Right hindlimb (tissue), 1 donor: Measurements from ENCODE around the gene GABBR2.
"Not testable (repeated sequence)": the region's sequence is repeated elsewhere in the genome, so short reads cannot be mapped to it uniquely, and the experiment has no call there.

ENCODE experiments used
- DNase-seq: peaks from one replicate; pipeline ENCODE4 v3.0.0-alpha.2; 2018

Gene GABBR2

DNA sequence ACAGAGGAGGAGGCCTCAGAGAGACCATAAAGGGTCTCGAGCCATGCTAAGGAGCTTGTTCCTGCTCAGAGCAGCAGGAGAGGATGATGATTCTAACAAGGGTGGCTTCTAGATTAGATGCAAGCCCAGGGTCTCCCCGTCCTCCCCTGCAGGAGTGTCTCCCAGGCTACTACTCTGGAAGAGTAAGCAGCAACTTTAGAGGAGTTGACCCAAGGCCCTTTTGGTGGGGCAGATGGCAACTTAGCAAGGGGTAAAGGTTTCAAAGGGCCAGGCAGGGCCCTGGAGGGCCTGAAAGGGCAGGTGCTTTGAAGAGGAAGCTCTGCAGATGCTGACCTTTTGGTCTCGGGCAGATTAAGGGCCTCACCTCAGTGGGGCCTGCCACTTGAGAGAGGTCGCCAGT lies 174.9 kb downstream of the GABBR2 start:
- DNase-seq = no peak

DNA sequence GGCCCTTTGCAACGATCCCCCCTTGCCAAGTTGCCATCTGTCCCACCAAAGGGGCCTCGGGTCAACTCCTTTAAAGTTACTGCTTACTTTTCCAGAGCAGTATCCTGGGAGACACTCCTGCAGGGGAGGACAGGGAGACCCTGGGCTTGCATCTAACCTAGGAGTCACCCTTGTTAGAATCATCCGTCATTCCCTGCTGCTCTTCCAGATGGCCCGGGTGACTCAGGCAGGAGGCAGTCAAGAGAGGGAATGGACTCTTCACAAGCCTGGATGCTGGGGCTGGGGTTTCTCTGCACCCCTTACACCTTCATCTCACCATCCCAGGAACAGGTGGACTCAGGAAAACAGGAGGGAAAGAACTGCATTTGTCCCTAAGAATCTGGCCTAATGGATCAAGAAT lies 175.6 kb downstream of the GABBR2 start:
- DNase-seq = no peak

DNA sequence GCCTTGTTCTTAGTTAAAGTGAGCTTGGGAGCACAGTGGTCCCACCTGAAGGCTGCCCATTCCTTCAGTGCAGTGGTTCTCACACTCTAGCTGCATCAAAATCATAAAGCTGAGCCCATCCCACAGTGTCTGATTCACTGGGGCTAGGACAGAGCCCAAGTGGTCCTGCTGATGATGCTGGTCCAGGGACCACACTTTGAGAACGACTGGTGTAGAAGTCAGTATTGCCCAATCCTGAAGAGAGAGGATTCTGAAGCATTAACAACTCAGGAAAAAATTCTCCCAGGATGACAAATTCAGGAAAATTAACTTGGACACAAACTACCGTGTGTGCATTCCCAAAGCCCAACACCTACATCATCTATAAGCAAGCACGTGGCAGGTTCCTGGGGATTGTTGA lies 176.2 kb downstream of the GABBR2 start:
- no peak for DNase-seq

DNA sequence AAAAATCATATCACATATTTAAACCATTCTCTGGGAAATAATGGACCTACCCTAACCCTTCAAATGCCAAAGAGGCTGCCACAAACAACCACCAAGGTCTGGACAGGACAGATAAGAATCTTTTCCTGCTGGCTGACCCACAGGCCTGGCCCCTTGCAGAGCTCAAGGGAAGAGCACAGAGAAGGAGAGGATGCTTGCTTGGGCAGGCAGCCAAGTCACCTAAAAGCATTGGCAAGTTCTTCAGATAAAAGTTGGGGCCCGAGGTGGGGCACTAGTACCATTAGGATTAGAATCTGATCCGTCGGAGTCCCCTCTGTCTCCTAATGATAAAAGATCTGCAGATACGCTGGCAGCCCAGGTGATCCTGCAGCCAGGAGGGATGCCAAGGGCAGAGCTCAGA lies 176.6 kb downstream of the GABBR2 start:
- DNase-seq = no peak

DNA sequence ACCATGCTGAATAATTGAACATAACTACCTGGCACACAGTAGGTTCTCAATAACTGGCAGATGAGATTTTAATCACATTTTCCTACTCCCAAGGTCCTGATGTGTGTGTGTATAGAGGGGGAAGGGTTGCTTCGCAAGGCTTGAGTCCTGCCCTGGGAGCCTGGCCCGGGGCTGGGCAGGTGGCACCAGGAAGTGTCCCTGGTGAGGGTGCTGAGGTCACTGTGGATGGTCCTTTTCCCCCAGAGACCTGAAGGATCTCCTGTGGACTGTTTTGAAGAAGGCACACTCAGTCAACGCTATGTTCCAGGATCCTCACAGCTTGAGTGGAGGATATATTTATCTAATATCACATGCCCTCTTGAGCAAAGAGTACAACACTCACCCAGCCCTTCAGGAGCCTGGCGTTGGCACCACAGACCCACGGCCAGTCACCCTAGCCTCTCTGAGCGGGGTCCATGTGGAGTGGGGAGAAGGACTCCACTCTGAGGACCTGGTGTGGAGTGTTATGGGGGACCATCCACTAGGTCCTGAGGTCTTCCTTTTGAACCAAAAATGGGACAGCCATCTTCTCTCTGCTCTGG lies 177.8 kb downstream of the GABBR2 start:
- DNase-seq = no peak

DNA sequence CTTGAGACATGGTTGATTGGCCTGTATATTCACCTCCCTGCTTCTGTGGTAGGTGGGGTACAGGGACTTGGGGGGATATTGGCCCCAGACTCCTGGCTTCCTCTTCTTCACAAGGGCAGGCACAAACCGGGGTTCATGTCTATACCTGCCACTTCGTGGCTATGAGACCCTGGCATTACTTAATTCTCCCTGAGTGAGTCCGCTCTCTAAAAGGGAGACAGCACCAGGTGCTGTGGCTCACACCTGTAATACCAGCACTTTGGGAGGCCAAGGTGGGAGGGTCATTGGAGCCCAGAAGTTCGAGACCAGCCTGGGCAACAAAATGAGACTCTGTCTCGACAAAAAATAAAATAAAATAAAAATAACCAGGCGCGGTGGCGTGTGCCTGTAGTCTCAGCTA lies 178.5 kb downstream of the GABBR2 start:
- no peak for DNase-seq

DNA sequence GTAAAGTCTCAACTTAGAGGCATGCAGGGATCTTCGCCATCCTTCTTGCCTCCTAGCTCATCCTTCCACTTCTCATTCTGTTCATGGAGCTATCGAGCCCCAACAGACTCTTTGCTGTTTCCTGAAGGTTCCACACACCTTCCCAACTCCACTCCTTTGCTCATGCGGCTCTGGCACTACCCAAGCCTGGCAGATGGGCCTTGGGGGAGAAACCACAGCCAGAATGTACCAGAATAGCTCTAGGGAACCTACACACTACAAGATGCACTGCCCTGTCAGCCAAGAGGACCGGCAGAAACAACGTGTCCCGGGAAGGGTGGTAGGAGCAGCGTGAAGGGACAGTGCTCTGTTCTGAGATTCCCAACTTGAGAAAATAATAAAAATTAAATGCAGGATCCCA lies 178.9 kb downstream of the GABBR2 start:
- no peak for DNase-seq

DNA sequence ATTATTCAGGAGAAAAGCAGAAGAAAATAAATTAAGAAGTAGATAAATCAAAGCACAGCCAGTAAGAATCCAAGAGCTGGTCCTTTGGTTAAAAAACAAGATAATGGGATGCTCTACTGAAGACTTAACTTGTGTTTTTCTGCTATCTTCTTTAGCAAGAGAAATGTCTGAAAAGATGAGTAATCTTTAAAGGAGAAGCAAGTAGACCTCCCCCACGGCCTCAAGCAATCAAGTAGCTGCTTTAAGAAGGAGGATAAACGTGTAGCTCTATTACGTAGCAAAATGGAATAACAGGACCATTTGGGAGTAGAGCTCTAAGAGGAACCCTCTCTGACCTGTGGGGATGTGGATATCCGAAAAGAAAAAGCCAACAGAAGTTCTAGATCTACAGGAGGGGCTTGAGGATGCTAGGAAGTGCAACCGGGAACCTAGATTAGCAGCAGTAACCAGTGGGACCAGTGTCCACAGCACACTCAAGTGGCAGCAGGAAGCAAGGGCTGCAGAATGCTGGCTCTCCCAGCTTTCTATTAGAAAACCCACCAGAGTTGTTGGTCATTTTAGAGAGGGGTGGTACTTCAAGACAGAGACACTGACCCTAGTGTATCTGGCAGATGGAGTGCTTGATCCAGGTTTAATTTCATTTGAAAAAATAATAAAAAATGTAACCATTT lies 185.4 kb downstream of the GABBR2 start:
- DNase-seq = no peak

DNA sequence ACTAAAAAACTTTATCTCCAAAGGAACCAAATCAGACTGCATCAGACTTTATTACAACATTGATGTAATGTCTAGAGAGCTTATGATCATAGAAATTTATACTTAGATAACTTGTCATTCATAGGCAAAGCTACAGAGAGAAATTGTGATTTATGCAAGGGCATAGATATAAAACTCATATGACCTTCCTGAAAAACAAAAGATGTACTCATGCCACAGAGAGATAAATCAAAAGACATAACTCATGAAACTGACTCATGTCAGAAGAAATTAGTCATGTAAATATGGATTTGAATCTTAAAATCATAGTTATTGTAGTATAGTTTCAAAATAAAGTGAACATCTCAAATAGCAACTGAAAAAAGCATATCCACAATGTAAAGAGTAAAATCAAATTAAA lies 186.2 kb downstream of the GABBR2 start:
- no peak for DNase-seq

DNA sequence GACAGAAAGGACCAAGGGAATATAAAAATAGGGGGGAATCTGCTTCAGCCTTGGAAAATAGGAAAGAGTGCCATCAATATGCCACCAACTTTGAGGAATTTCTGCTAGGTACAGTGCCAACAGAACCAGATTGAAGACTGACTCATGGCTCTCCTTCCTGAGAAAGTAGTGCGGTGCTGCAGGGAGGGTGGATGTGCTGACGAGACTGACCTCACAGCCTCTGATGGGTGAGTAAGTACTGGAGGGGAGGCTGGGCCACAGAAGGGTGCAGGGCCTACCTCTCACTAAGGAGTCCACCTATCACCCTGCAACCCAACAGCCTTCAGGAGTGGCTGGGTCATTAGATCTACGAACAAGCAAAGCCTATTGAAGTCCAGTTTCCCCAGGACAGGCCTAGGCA lies 187.6 kb downstream of the GABBR2 start:
- no peak for DNase-seq

DNA sequence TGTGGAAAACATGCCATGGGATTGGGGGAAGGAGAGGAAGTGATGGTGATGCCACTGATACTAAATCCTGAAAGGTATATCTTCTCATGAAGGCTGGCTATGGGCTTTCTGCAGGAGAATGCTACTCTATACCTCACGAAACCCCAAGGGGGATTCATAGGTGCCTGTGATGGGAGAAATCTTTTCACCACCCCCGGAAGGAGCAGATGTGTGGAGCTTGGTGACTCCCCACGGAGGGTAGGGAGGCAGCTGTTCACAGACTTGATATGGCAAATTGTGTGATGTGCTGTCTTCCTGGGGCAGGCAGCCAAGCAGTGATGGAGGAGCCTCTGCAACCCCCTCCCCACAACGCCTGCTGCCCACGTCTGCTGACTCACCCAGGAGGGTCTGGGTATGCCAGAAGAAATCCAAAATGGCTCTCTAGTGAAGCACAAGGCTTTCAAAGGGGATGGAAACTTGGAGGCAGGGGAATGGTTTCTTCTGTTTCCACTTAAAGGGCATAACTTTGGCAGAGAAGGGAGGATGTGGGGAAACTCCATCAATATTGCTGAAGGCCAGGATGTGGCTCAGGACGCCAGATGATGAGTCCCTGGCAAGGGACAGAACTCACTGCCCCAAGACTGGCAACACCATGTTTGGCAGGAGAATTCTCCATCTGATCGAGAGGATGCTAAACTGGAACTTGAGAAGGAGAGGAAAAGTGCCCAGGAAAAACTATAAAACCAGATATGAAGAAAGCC lies 188.3 kb downstream of the GABBR2 start:
- DNase-seq = no peak

DNA sequence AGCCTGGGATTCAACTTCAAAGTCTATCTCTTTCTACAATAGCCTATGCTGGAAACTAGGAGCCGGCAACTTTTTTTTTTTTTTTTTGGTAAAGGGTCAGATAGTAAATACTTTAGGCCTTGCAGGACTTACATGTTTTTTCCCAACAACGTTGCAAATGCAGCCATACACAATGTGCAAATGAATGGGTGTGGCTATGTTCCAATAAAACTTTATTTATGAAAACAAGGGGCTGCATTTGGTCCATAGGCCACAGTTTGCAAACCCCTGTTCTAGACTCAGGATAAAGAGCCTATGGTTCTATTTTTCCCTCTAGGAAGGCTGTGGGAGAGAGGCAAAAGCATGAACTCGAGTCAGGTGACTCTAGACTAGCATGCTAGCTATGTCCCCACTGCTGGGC lies 189.1 kb downstream of the GABBR2 start:
- no peak for DNase-seq

DNA sequence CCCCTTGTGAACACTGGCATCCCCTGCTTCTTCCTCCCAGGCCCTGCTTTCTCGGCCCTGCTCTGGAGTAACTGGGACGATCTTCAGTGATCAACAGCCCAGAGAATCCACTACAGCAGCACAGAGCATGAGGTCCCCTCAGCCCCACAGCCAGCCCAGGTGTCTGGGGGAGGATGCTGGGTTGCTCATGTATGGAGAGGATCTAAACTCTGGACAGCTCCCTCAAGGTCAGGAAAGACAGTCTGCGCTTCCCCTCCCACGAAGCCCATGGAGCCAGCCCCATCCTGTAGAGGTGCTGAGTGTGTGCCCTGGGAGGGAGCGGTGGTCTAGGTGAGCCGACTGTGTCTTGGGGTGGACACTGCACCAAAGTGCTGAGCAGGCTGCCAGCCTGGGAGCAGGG lies 190.2 kb downstream of the GABBR2 start:
- DNase-seq = no peak

DNA sequence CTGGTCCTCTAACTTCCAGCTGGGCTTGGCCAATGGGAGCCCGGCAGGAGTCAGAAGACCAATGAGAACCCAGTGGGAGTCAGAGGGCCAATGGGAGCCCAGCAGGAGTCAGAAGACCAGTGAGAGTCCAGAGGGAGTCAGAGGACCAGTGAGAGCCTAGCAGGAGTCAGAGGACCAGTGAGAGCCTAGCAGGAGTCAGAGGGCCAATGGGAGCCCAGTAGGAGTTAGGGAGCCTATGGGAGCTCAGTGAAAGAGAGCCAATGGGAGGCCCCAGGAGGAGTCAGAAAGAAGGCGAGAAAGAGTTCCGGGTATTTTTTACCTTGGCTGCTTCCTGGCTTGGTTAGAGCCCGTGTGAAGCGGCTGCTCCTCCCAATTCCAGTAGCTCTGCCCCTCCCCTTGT lies 191.0 kb downstream of the GABBR2 start:
- DNase-seq = no peak

DNA sequence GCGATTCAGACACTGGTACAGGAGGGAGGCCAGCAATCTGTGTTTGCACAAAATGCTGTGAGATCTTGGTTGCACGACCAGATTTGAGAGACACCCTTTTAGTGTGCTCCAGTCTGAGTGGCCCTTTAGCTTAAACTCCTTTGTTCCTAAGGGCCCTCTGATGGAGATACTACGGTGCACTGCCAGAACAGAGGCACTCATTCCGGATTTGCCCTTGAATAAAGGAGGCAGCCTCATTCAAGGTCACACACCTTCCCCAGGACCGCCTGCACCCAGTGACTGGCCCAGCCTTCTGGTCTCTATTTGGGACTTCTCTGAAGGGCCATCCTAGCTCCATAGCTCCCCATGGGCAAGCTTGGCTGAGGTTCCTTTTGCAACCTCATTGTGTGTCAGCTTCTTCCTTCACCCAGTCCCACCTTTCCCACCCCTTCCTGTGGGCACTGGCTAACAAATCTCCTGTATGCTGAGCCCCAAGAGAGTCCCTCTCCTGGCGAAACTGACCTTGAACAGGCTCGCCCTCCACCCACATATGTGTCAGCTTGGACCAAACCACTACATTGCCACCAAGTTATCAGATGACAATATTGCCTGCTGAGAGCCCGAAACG lies 191.7 kb downstream of the GABBR2 start:
- DNase-seq = no peak

DNA sequence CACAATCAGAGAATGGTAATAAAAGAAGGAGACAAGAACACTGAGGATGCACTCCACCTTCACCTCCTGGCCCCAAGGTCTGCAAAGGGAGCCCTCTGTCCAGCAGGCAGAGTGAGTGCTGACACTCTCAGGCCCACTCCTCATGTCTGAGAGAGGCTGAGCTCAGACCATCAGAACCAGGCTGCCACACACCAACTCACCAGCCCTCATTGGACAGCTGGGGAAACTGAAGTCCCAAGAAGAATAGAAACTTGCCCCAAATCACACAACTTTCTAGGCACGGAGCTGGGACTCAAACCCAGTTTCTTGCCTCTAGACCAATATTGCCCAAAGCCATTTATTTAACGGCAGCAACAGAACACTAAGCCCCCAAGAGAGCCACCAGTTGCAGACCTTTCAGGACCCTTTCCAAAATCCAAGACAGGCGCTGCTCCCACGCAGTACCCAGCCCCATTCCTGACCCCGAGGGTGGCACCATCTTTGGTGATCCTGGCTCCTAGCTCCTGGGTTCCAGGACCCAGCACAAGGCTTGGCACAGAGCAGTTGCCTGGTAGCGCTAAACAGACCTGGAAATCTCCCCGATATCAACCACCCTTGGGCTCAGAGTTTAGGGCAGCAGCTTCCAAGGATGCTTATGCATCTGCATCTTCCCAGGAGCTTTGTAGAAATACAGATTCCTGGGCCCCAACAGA lies 192.4 kb downstream of the GABBR2 start:
- no peak for DNase-seq

DNA sequence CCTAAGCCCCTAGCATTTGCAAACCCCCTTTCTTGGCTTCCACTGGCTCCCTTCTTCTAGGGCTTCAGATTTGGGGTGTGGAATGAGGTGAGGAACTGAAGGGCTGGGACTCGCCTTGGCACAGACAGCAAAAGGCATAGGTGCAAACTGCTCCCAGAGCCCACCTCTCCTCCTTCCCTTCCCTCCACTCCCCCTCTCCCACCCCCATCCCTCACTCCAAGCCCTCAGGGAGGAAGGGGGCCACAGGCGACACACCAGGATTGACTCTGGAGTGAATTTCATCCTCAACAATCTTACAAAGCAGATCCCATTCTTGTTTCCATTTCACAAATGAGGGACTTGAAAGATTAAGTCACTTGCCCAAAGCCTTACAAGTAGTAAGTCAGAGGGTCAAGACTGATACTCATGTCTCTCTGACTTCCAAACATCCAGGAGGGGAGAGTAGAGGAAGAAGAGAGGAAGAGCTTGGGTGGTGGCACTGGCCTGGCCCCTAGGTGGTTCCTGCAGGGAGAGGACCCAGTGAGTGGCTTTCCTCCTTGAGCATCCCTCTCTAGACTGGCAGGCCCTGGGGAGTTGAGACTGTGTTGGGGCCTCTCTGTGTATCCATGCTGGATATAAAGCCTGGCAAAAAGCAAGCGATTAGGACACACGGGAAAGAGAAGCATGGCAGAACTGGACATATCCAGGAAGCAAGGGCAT lies 193.1 kb downstream of the GABBR2 start:
- no peak for DNase-seq

DNA sequence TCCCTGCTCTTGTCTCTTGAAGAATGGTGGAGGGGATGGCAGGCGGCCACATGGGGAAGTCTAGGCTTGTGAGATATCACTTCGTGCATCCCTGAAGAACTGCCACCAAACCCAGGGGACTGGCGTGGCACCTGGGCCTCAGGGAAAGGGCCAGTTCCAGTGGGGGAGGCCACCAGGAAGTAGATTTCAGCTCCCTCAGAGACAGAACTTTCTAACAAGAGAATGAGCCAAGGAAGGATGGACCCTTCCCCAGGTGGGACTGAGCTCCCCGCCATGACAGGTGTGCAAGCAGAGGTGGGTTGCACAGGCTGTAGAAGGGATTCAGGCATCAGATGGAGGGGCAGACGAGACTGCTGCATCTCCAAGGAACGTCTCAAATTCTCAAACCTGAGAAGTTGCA lies 193.9 kb downstream of the GABBR2 start:
- no peak for DNase-seq

DNA sequence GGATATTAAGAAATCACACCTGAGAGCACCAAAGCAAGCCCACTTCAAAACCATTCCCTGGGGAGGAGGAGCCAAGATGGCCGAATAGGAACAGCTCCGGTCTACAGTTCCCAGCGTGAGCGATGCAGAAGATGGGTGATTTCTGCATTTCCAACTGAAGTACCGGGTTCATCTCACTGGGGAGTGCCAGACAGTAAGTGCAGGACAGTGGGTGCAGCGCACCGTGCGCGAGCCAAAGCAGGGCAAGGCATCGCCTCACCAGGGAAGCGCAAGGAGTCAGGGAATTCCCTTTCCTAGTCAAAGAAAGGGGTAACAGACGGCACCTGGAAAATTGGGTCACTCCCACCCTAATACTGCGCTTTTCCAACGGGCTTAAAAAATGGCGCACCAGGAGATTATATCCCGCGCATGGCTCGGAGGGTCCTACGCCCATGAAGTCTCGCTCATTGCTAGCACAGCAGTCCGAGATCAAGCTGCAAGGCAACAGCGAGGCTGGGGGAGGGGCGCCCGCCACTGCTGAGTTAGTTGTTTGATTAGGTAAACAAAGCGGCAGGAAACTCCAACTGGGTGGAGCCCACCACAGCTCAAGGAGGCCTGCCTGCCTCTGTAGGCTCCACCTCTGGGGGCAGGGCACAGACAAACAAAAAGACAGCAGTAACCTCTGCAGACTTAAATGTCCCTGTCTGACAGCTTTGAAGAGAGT lies 200.4 kb downstream of the GABBR2 start:
- not testable (repeated sequence) for DNase-seq

DNA sequence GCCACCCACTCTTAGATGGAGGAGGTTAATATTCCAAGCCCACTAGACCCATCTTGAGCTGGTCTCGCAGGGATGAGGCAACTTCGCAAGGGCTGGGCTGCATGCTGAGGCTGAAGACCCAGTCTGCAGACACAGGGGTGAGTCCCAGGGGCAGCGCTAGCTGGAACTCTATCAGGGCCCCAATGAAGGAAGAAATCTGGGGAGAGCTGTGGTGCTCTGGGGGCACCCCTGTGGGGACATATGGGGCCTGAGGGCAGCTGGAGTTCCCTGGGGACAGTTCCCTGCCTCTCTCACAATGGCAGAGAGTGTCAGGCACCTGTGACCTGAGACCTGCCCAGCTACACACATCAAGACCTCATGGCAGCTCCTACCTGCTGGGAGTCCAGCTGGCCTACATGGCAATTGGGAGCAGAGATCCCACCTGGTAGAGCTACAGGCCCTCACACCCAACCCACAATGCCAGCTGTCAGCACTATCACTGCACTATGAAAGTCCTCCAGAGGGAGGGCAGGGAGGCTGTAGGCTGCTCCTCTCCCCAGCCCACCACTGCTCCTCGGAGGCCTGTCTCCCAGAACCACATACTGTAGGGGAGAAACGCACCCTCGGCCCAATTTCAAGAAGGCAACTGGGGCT lies 202.2 kb downstream of the GABBR2 start:
- DNase-seq = no peak
